GM12878 (cell line): ENCODE data around the gene DHRS12. TPM values are rescaled to one million over a fixed set of nuclear protein-coding genes. Genes with fewer than 3 reads are reported as not detected.

Source experiments
- ATAC-seq: fragments of 200-7000 bp; cut with Tn5 transposase; 3 replicates; pipeline ENCODE4 v1.9.1; 2020; ENCODE audit warnings: mild to moderate bottlenecking, moderate library complexity
- BruUV-seq: library from RNA; stranded (reverse); fragments of 400-500 nt; replicated peaks from 2 replicates; lab custom pipeline; 2021; lab: Mats Ljungman, UMichigan
- CTCF ChIA-PET: fragments of 300-600 bp; sonication (Branson Sonifier 250); formaldehyde crosslinking; extraction: SDS; loops from one replicate; lab custom pipeline; 2021; ENCODE audit warnings: inconsistent platforms; lab: Yijun Ruan, JAX
- POLR2A ChIA-PET: fragments of 350-600 bp; formaldehyde crosslinking; extraction: SDS; loops from one replicate; lab custom pipeline; 2021; ENCODE audit warnings: inconsistent platforms; lab: Charles Lee
- RAD21 ChIA-PET: fragments of 300-600 bp; sonication (Branson Sonifier 250); formaldehyde crosslinking; loops from one replicate; lab custom pipeline; 2023; ENCODE audit warnings: antibody characterized with exemption; ENCODE audit not compliant: unreplicated experiment; lab: Charles Lee
- SMC1A ChIA-PET: fragments of 300-600 bp; sonication (Branson Sonifier 250); formaldehyde crosslinking; loops from one replicate; lab custom pipeline; 2023; ENCODE audit not compliant: unreplicated experiment, uncharacterized antibody; lab: Charles Lee
- DNase-seq: peaks from one replicate; pipeline ENCODE4 v3.0.0-alpha.2; 2011; ENCODE audit warnings: low read depth, low spot score
- FAIRE-seq: peaks from 3 replicates; lab custom pipeline; 2011; peaks lifted over from hg19 to GRCh38; lab: Jason Lieb, UNC
- H2AFZ ChIP-seq: 2 replicates; pipeline ENCODE4 v1.6.0; 2011; ENCODE audit warnings: low read depth, low read length, control low read depth; ENCODE audit not compliant: control insufficient read depth
- H3K27ac ChIP-seq: 2 replicates; pipeline ENCODE4 v1.5.1; 2011; ENCODE audit warnings: control low read depth; ENCODE audit not compliant: control insufficient read depth, insufficient read depth
- H3K27me3 ChIP-seq, 2 experiments: replicated peaks in 1 of 2; 2 replicates each; pipeline versions ENCODE4 v1.6.0 to v1.6.1; 2011; ENCODE audit warnings: low read length in 1 of 2; ENCODE audit not compliant: control insufficient read depth in 2 of 2, insufficient read depth in 2 of 2
- H3K36me3 ChIP-seq, 2 experiments: 2 replicates each; pipeline ENCODE4 v1.5.1; 2011; ENCODE audit warnings: low read length in 1 of 2; ENCODE audit not compliant: control insufficient read depth in 2 of 2, insufficient read depth in 2 of 2
- H3K4me1 ChIP-seq: 2 replicates; pipeline ENCODE4 v1.6.1; 2011; ENCODE audit warnings: mild to moderate bottlenecking, low read length, moderate library complexity, mixed read lengths; ENCODE audit not compliant: control insufficient read depth, insufficient read depth
- H3K4me2 ChIP-seq: 2 replicates; pipeline ENCODE4 v1.6.0; 2011; ENCODE audit warnings: control low read depth; ENCODE audit not compliant: control insufficient read depth, insufficient read depth
- H3K4me3 ChIP-seq: fragments of 200-600 bp; sonication (generic); 2 replicates; pipeline ENCODE4 v1.5.1; 2016
- H3K79me2 ChIP-seq: 2 replicates; pipeline ENCODE4 v1.6.0; 2011; ENCODE audit warnings: low read length; ENCODE audit not compliant: control insufficient read depth, insufficient read depth
- H3K9ac ChIP-seq: 2 replicates; pipeline ENCODE4 v1.8.0; 2011; ENCODE audit warnings: low read length, control low read depth, mixed read lengths; ENCODE audit not compliant: control insufficient read depth, insufficient read depth
- H3K9me3 ChIP-seq: replicated peaks from 3 replicates; pipeline ENCODE4 v1.5.1; 2011; ENCODE audit warnings: mild to moderate bottlenecking, low read length; ENCODE audit not compliant: control insufficient read depth, insufficient read depth
- H4K20me1 ChIP-seq: 2 replicates; pipeline ENCODE4 v1.6.0; 2011; ENCODE audit not compliant: control insufficient read depth, insufficient read depth
- BCL11A ChIP-seq: IDR thresholded peaks from 2 replicates; pipeline ENCODE4 v1.6.1; 2011; ENCODE audit warnings: low read depth, low read length
- CBX3 ChIP-seq: fragments of 200-600 bp; sonication (generic); IDR thresholded peaks from 2 replicates; pipeline ENCODE4 v1.6.1; 2016; ENCODE audit warnings: low read depth, borderline replicate concordance
- CBX5 ChIP-seq: sonication (generic); IDR thresholded peaks from 2 replicates; pipeline ENCODE4 v1.6.1; 2016; ENCODE audit warnings: low read depth, moderate library complexity, mild to moderate bottlenecking, inconsistent platforms
- NFIC ChIP-seq: IDR thresholded peaks from 2 replicates; pipeline ENCODE4 v1.6.1; 2012; ENCODE audit warnings: low read depth, mild to moderate bottlenecking, inconsistent platforms, low read length, moderate library complexity
- SMARCA5 ChIP-seq: fragments of 450-650 bp; IDR thresholded peaks from 2 replicates; pipeline ENCODE4 v1.6.1; 2017; ENCODE audit warnings: mild to moderate bottlenecking
- SP1 ChIP-seq: IDR thresholded peaks from one replicate; pipeline ENCODE4 v1.6.1; 2011; ENCODE audit warnings: low read depth, low read length
- SUPT20H ChIP-seq: IDR thresholded peaks from 2 replicates; pipeline ENCODE4 v1.6.1; 2011; ENCODE audit warnings: low read depth, mild to moderate bottlenecking, low read length, moderate library complexity, borderline replicate concordance; ENCODE audit not compliant: control insufficient read depth
- TAF1 ChIP-seq: IDR thresholded peaks from 2 replicates; pipeline ENCODE4 v1.6.1; 2011; ENCODE audit warnings: mild to moderate bottlenecking, low read depth, low read length, borderline replicate concordance
- TCF3 ChIP-seq: IDR thresholded peaks from 2 replicates; pipeline ENCODE4 v1.6.1; 2012; ENCODE audit warnings: low read depth, mild to moderate bottlenecking, low read length, borderline replicate concordance; ENCODE audit not compliant: insufficient read depth
- YBX1 ChIP-seq: fragments of 450-650 bp; IDR thresholded peaks from 2 replicates; pipeline ENCODE4 v1.6.1; 2016; ENCODE audit warnings: antibody characterized with exemption
- ZNF384 ChIP-seq: IDR thresholded peaks from 2 replicates; pipeline ENCODE4 v1.6.1; 2012; ENCODE audit warnings: low read depth, mild to moderate bottlenecking, low read length, improper control_type of control experiment, borderline replicate concordance
- ZNF622 ChIP-seq: fragments of 450-650 bp; IDR thresholded peaks from 2 replicates; pipeline ENCODE4 v1.6.1; 2017; ENCODE audit warnings: mild to moderate bottlenecking, inconsistent platforms
- WGBS: methylation state at CpG from one replicate; pipeline ENCODE4 v1.1.6; 2016; ENCODE audit warnings: low lambda C conversion rate; ENCODE audit not compliant: insufficient replicate concordance, insufficient coverage; ENCODE audit errors: missing lambda C conversion rate; 5-methylcytosine and 5-hydroxymethylcytosine counted together
- in situ Hi-C: fragments of 300-500 bp; cut with MboI; formaldehyde crosslinking; loops from 9 replicates; pipeline ENCODE4 v1.14.3; 2018; ENCODE audit warnings: mixed read lengths
- intact Hi-C: fragments of 100-400 bp; cut with micrococcal nuclease; formaldehyde crosslinking; loops from one replicate; pipeline ENCODE4 v1.14.2; 2022; ENCODE audit not compliant: unreplicated experiment
- polyA plus RNA-seq, 11 experiments: library from polyadenylated mRNA; depleted of rRNA in 4 of 11; unstranded in 6 of 11; stranded (reverse) in 5 of 11; fragments of >200 nt; fragmentation: Nextera tagmentation in 4 of 11; fragmentation: Illumina TruSeq in 1 of 11; extraction: Ambion mirVana in 4 of 11; extraction: Trizol in 1 of 11; gene quantifications; 1 replicate in 1 of 11; 2 replicates in 10 of 11; pipeline versions ENCODE4 v1.2.1 to v1.2.3, GENCODE V29; 2011 to 2016; ENCODE audit warnings: inconsistent platforms in 2 of 11, missing spikeins in 2 of 11, low read depth in 1 of 11
- total RNA-seq, 4 experiments: library from RNA; depleted of rRNA in 3 of 4; stranded (reverse); fragments of >200 nt in 3 of 4; fragmentation: Illumina TruSeq in 1 of 4; extraction: Trizol in 1 of 4; gene quantifications; 2 replicates each; pipeline versions ENCODE4 v1.2.1 to v1.2.3, GENCODE V29; 2013 to 2021
- TF ChIP-seq, protein P1 (sequence below): fragments of 450-650 bp; IDR thresholded peaks from 2 replicates; pipeline ENCODE4 v1.6.1; 2016; ENCODE audit warnings: mild to moderate bottlenecking

The DHRS12 gene
- total and polyA plus RNA-seq, 10 of the 15 experiments (the other 5 are each of a cell fraction or from before 2014, with no cell fraction given): 2.9 to 11.3 (median 8.2) TPM

DNA sequence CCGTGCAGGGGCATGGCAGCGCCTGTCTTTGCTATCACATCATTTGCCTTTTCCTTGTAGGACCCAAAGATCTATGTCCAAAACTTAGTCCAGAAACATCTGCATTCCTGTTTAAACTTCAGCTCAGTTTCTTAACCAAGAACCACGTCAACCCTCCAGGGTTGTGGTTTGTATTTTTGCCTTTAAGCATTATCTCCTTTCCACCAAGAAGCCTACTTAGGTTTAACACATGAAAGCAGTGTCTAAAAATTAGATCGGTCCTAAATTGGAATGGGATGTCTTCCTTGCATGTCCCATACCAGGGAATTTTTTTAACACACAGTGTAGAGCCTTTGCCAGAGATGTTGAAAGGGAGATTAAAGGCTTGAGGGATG lies 38.8 kb downstream of the DHRS12 start:
- no peak for FAIRE-seq
- no peak for DNase-seq
- RAD21 ChIA-PET: interaction anchor here (0.9 to 3.8 kb wide), 14 partner anchors 16 to 434 kb away, joined by 3 to 29 read pairs (median 5); no protein-coding TSS in a partner anchor
- no peak for TF ChIP-seq TCF3
- no peak for TF ChIP-seq NFIC
- TF ChIP-seq TAF1: no peak
- TF ChIP-seq, protein P1, sequence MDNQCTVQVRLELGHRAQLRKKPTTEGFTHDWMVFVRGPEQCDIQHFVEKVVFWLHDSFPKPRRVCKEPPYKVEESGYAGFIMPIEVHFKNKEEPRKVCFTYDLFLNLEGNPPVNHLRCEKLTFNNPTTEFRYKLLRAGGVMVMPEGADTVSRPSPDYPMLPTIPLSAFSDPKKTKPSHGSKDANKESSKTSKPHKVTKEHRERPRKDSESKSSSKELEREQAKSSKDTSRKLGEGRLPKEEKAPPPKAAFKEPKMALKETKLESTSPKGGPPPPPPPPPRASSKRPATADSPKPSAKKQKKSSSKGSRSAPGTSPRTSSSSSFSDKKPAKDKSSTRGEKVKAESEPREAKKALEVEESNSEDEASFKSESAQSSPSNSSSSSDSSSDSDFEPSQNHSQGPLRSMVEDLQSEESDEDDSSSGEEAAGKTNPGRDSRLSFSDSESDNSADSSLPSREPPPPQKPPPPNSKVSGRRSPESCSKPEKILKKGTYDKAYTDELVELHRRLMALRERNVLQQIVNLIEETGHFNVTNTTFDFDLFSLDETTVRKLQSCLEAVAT: no peak
- TF ChIP-seq CBX5: no peak
- no peak for TF ChIP-seq BCL11A
- no peak for TF ChIP-seq SP1
- no peak for TF ChIP-seq ZNF384
- TF ChIP-seq SMARCA5: no peak
- TF ChIP-seq SUPT20H: no peak
- TF ChIP-seq YBX1: no peak
- no peak for TF ChIP-seq CBX3
- TF ChIP-seq ZNF622: no peak
- in situ Hi-C loops (no loop called here), intact Hi-C loops (no loop called here)
- no peaks in the 10 kb centered on the region for H4K20me1 ChIP-seq
- H2AFZ ChIP-seq: peak overlapping the region; percentile 83
- H3K79me2 ChIP-seq: no peaks in the 10 kb centered on the region
- no peak for ATAC-seq
- POLR2A ChIA-PET: interaction anchor here (1.0 to 2.0 kb wide), 4 partner anchors 16 to 312 kb away, joined by 3 to 9 read pairs (median 6); partner anchors contain the start of gene INTS6
- peak overlapping the region; percentile 86 for H3K4me2 ChIP-seq
- peak overlapping the region; percentile 62 for H3K9ac ChIP-seq
- no TSS peak for BruUV-seq
- no peaks in the 10 kb centered on the region for H3K27me3 ChIP-seq
- CTCF ChIA-PET: interaction anchor here (1.3 to 2.7 kb wide), 8 partner anchors 17 to 180 kb away, joined by 3 to 15 read pairs (median 7); no protein-coding TSS in a partner anchor
- H3K4me3 ChIP-seq: peak overlapping the region; percentile 49
- H3K27ac ChIP-seq: peak overlapping the region; percentile 87
- WGBS: 71% methylated on average over 4 of the region's 4 CpGs
- SMC1A ChIA-PET: interaction anchor here (0.9 to 4.4 kb wide), 17 partner anchors 16 to 319 kb away, joined by 3 to 24 read pairs (median 6); partner anchors contain the start of gene INTS6
- H3K4me1 ChIP-seq: peaks cover 21% of the 10 kb centered on the region
- no peaks in the 10 kb centered on the region for H3K9me3 ChIP-seq
- 0 out of 4 replicates have a peak, but pooled peaks cover 0 to 2% of the 10 kb centered on the region in 2 experiments for H3K36me3 ChIP-seq
